Measurements from ENCODE around the gene SUSD1. TPM values are rescaled to one million over a fixed set of nuclear protein-coding genes. Genes with fewer than 3 reads are reported as not detected.
A peak's percentile ranks its signal among the peaks of the same experiment; 100 is the strongest.

SUSD1 gene
- total and polyA plus RNA-seq, 2 experiments from 2014 or later = 18.5 to 30.5 TPM

GRCh38 chr9:112184221-112184620 is 9.1 kb upstream of the SUSD1 start:
- TF ChIP-seq EZH2 (IDR thresholded peaks at IDR 0.05; ENCODE audit: borderline replicate concordance) = no peak
- no peak for TF ChIP-seq EZH2phosphoT487 (IDR thresholded peaks at IDR 0.05; ENCODE audit: low read depth, severe bottlenecking, unreplicated experiment)
- no peak for TF ChIP-seq CTCF (IDR thresholded peaks at IDR 0.05; ENCODE audit: poor library complexity)
- no peaks in the 10 kb centered on the region for H3K9me2 ChIP-seq (replicated peaks; ENCODE audit: insufficient read depth)
- H2AFZ ChIP-seq = no peak overlapping the region
- H3K27ac ChIP-seq = no peak overlapping the region
- no peak for DNase-seq (ENCODE audit: low spot score)
- peaks cover 4% of the 10 kb centered on the region for H3K4me1 ChIP-seq (ENCODE audit: insufficient read depth)
- no peaks in the 10 kb centered on the region for H3K36me3 ChIP-seq (replicated peaks; ENCODE audit: insufficient read depth, low read depth)
- H3K9me3 ChIP-seq (ENCODE audit: low read depth) = no peaks in the 10 kb centered on the region
- 67% methylated on average over 3 of the region's 3 CpGs for WGBS (ENCODE audit: low lambda C conversion rate, missing lambda C conversion rate)
- no peak overlapping the region for H3K4me3 ChIP-seq
- no peaks in the 10 kb centered on the region for H3K79me2 ChIP-seq
- no peaks in the 10 kb centered on the region for H4K20me1 ChIP-seq (ENCODE audit: insufficient read depth, poor library complexity, severe bottlenecking)
- no peak overlapping the region for H3K4me2 ChIP-seq
- H3K27me3 ChIP-seq = no peaks in the 10 kb centered on the region

- TF ChIP-seq EZH2phosphoT487 (IDR thresholded peaks at IDR 0.05; ENCODE audit: low read depth, severe bottlenecking, unreplicated experiment) (no peak), EZH2 (IDR thresholded peaks at IDR 0.05; ENCODE audit: borderline replicate concordance) (no peak), CTCF (IDR thresholded peaks at IDR 0.05; ENCODE audit: poor library complexity) (no peak)
- H2AFZ ChIP-seq = no peak overlapping the region
Measured at GRCh38 chr9:112180387-112180881, 5.3 kb upstream of the SUSD1 start.

GRCh38 chr9:112179816-112180215 is 4.7 kb upstream of the SUSD1 start:
- no peaks in the 10 kb centered on the region for H3K9me2 ChIP-seq (replicated peaks; ENCODE audit: insufficient read depth)
- no peak overlapping the region for H2AFZ ChIP-seq
- H3K4me2 ChIP-seq = no peak overlapping the region
- TF ChIP-seq EZH2phosphoT487 (IDR thresholded peaks at IDR 0.05; ENCODE audit: low read depth, severe bottlenecking, unreplicated experiment) (no peak), CTCF (IDR thresholded peaks at IDR 0.05; ENCODE audit: poor library complexity) (no peak)
- no peaks in the 10 kb centered on the region for H3K36me3 ChIP-seq (replicated peaks; ENCODE audit: insufficient read depth, low read depth)
- no peaks in the 10 kb centered on the region for H4K20me1 ChIP-seq (ENCODE audit: insufficient read depth, poor library complexity, severe bottlenecking)
- H3K4me3 ChIP-seq = no peak overlapping the region
- H3K27ac ChIP-seq = peak overlapping the region; percentile 73
- H3K4me1 ChIP-seq (ENCODE audit: insufficient read depth) = peaks cover 12% of the 10 kb centered on the region
- WGBS (ENCODE audit: low lambda C conversion rate, missing lambda C conversion rate) = 67% methylated on average over 4 of the region's 4 CpGs
- no peaks in the 10 kb centered on the region for H3K27me3 ChIP-seq
- no peak for DNase-seq (ENCODE audit: low spot score)
- H3K79me2 ChIP-seq = no peaks in the 10 kb centered on the region
- no peaks in the 10 kb centered on the region for H3K9me3 ChIP-seq (ENCODE audit: low read depth)

More at GRCh38 chr9:112180387-112180881, 5.3 kb upstream of the SUSD1 start:
- Histone ChIP-seq H3K27ac (peak overlapping the region; percentile 73), H3K79me2 (no peaks in the 10 kb centered on the region), H4K20me1 (ENCODE audit: insufficient read depth, poor library complexity, severe bottlenecking) (no peaks in the 10 kb centered on the region), H3K9me2 (replicated peaks; ENCODE audit: insufficient read depth) (no peaks in the 10 kb centered on the region), H3K4me2 (no peak overlapping the region), H3K4me3 (no peak overlapping the region), H3K36me3 (replicated peaks; ENCODE audit: insufficient read depth, low read depth) (no peaks in the 10 kb centered on the region), H3K27me3 (no peaks in the 10 kb centered on the region), H3K9me3 (ENCODE audit: low read depth) (no peaks in the 10 kb centered on the region), H3K4me1 (ENCODE audit: insufficient read depth) (peaks cover 10% of the 10 kb centered on the region)
- 19% methylated on average over 3 of the region's 3 CpGs for WGBS (ENCODE audit: low lambda C conversion rate, missing lambda C conversion rate)
- peak; percentile 23 for DNase-seq (ENCODE audit: low spot score)

GRCh38 chr9:112176524-112176923 is 1.4 kb upstream of the SUSD1 start:
- H3K4me2 ChIP-seq = peak overlapping the region; percentile 79
- TF ChIP-seq EZH2 (IDR thresholded peaks at IDR 0.05; ENCODE audit: borderline replicate concordance) (no peak), EZH2phosphoT487 (IDR thresholded peaks at IDR 0.05; ENCODE audit: low read depth, severe bottlenecking, unreplicated experiment) (no peak), CTCF (IDR thresholded peaks at IDR 0.05; ENCODE audit: poor library complexity) (no peak)
- no peaks in the 10 kb centered on the region for H3K27me3 ChIP-seq

More at GRCh38 chr9:112176524-112176923, 1.4 kb upstream of the SUSD1 start:
- peak overlapping the region; percentile 91 for H3K27ac ChIP-seq
- no peaks in the 10 kb centered on the region for H3K9me2 ChIP-seq (replicated peaks; ENCODE audit: insufficient read depth)
- H3K4me1 ChIP-seq (ENCODE audit: insufficient read depth) = peaks cover 15% of the 10 kb centered on the region
- H3K79me2 ChIP-seq = peaks cover 28% of the 10 kb centered on the region
- peak; percentile 48 for DNase-seq (ENCODE audit: low spot score)
- no peaks in the 10 kb centered on the region for H3K36me3 ChIP-seq (replicated peaks; ENCODE audit: insufficient read depth, low read depth)
- H3K4me3 ChIP-seq = no peak overlapping the region
- 68% methylated on average over 5 of the region's 5 CpGs for WGBS (ENCODE audit: low lambda C conversion rate, missing lambda C conversion rate)
- no peaks in the 10 kb centered on the region for H4K20me1 ChIP-seq (ENCODE audit: insufficient read depth, poor library complexity, severe bottlenecking)
- no peaks in the 10 kb centered on the region for H3K9me3 ChIP-seq (ENCODE audit: low read depth)
- H2AFZ ChIP-seq = no peak overlapping the region
